Left hindlimb (tissue), 1 donor: ENCODE results near the gene NOMO2.
"Not testable (repeated sequence)": the region's sequence is repeated elsewhere in the genome, so short reads cannot be mapped to it uniquely, and the experiment has no call there.

Experiments used
- DNase-seq: peaks from one replicate; pipeline ENCODE4 v3.0.0-alpha.2; 2018

NOMO2 gene

DNA sequence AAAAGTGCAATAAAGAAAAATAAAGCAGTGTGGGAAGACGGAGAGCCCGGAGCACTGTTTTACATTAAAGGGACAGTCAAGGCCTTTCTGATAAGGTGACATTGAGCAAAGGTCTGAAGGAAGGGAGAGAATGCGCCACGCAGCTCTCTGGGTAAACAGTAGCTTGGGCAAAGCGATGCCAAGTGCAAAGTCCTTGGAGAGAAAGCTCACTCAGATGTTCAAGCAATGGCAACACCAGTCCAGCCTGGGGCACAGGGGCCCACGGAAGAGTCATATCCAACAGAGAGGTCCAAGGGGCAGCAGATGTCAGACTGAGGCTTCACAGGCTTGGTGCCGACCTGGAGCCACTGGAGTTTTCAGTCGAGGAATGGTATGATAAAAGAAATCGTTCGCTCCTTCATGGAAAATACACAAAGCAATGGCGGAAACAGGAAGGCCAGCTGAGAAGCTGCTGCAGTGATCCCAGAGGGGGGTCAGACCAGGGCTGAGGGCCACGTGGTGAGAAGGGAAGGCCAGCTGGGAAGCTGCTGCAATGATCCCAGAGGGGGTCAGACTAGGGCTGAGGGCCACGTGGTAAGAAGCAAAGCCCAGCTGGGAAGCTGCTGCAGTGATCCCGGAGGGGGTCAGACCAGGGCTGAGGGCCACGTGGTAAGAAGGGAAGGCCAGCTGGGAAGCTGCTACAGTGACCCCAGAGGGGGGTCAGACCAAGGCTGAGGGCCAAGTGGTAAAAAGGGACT lies 40.3 kb downstream of the NOMO2 start:
- DNase-seq: not testable (repeated sequence)

DNA sequence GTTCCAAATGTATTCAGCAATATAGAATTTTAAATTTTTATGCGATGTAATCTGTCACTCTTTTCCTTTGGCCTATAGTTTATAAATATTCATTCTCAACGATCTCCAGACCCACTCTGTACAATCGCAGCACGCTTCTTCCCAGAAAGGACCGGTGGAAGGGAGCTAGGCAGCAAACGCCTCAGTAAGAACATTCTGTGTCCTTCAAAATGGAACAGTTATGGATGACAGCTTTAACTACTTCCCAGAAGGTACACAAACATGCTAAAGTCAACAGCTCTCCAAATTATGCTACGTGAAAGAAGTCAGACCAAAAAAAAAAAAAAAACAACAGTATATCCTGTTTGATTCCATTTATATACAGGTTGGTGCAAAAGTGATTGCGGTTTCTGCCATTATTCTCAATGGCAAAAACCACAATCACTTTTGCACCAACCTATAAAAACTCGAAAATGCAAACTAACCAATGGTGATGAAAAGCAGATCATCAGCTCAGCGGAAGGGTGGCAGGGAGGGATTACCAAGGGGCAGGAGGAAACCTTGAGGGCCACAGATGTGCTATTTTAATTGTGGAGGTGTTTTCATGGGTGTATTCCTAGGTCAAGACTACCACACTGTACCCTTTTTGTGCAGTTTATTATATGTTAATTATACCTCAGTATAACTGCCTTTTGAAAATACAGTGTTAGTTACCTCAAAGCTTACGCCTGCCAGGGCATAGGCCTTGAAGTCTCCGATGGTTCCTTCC lies 43.2 kb downstream of the NOMO2 start:
- DNase-seq: not testable (repeated sequence)

DNA sequence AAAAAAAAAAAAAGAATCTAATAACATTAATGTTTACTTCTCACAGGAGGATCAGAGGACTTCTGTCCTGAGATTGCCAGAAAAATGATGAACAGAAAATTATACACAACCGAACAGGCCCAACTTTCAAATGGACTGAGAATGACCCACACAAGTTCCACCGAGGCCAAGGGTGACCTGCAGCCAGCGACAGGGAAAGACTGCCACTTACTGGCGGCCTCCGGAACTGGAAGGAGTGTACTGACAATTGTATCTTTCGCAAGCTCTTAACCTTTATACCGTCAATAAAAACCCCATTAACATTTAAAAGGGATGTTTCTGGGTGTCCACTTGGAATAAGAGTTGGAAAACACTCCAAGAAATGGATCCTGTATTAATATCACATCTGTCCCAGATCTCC lies 63.5 kb downstream of the NOMO2 start:
- not testable (repeated sequence) for DNase-seq

DNA sequence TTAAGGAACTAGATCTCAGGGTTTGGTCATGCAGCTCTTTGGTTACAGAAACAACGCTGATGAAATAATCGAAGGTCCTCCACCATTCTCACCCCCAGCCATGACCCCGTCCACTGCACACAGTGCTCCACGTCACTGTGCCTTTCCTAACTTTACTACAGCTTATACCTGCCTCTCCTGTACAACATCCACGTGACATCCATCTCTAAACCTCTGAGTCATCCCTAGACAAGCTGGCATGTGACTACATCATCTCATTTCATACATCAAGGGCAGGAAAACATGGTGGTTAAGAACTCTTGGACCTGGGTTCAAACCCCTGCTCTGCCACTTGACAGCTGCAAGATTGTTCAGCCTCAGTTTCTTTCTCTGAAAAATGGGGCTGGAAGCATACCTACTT lies 64.9 kb downstream of the NOMO2 start:
- DNase-seq: not testable (repeated sequence)

DNA sequence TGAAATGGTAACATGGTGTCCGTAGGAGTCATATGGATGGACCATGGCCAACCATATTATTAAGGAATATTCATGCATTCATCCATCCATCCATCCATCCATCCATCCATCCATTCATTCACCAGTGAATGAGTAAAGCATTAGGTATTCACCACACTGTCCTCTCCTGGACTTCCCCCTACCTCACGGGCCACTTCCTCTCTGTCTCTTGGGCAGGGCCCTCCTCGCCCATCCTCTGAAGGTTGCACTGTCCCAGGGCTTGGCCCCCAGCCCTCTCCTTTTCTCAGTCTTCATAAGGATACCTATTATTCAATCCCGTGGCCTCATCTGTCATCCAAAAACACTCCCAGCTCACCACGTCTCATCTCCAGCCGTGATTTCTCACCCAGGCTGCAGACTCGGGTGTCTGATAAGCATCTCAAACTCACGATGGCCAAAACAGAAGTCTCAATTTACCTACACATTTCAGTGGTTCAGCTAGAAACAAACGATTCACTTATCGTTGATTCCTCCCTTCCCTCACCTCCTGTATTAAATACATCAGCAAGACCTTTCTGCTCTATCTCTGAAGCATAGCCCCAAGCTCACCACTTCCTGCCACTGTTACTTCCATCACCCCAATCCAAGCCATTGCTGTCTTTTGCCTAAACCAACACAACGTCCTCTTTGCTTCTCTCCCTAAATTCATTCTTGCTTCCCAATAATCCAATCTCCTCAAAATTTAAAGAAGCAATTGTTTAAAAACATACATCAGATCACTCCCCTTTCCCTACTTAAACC lies 69.6 kb downstream of the NOMO2 start:
- DNase-seq: not testable (repeated sequence)

DNA sequence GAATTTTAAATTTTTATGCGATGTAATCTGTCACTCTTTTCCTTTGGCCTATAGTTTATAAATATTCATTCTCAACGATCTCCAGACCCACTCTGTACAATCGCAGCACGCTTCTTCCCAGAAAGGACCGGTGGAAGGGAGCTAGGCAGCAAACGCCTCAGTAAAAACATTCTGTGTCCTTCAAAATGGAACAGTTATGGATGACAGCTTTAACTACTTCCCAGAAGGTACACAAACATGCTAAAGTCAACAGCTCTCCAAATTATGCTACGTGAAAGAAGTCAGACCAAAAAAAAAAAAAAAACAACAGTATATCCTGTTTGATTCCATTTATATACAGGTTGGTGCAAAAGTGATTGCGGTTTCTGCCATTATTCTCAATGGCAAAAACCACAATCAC lies 125.9 kb downstream of the NOMO2 start:
- not testable (repeated sequence) for DNase-seq

DNA sequence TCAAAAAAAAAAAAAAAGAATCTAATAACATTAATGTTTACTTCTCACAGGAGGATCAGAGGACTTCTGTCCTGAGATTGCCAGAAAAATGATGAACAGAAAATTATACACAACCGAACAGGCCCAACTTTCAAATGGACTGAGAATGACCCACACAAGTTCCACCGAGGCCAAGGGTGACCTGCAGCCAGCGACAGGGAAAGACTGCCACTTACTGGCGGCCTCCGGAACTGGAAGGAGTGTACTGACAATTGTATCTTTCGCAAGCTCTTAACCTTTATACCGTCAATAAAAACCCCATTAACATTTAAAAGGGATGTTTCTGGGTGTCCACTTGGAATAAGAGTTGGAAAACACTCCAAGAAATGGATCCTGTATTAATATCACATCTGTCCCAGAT lies 146.1 kb downstream of the NOMO2 start:
- not testable (repeated sequence) for DNase-seq

DNA sequence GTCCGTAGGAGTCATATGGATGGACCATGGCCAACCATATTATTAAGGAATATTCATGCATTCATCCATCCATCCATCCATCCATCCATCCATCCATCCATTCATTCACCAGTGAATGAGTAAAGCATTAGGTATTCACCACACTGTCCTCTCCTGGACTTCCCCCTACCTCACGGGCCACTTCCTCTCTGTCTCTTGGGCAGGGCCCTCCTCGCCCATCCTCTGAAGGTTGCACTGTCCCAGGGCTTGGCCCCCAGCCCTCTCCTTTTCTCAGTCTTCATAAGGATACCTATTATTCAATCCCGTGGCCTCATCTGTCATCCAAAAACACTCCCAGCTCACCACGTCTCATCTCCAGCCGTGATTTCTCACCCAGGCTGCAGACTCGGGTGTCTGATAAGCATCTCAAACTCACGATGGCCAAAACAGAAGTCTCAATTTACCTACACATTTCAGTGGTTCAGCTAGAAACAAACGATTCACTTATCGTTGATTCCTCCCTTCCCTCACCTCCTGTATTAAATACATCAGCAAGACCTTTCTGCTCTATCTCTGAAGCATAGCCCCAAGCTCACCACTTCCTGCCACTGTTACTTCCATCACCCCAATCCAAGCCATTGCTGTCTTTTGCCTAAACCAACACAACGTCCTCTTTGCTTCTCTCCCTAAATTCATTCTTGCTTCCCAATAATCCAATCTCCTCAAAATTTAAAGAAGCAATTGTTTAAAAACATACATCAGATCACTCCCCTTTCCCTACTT lies 152.2 kb downstream of the NOMO2 start:
- DNase-seq: not testable (repeated sequence)

DNA sequence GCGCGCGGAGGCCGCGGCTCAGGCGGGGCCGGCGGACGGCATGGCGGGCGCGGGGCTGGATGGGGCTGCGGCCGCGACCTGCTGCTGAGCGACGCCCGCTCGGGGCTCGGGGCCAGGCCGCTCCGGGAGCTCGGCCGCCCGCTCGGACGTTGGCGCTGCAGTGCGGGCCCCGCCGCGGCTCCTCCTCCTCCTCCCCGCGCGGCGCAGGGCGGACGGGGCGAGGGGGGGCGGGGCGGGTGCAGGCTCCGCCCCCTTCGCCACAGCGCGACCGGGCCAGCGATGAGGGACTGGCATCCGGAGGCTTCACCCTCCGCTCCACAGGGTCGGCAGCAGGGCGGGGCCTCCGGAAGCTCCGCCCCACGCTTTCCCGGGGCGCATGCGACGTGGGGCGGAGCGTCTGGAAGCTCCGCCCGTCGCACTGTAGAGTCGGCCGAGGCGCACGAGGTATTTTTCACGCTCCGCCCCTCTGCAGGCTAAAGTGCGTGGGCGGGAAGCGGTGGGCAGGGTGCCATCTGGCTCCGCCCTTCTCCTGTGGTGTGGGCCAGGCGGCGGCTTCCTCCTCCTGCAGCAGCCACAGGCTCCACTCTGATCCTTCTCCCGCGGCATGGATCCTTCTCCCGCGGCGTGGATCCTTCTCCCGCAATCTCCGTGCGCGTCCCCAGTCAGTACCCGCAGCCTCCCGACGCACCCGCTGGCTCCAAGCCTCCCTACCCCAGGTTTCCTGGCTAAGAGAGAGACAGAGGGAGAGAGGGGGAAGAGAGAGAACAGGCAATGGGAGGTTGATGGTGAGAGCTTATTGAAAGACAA lies 159.8 kb downstream of the NOMO2 start:
- DNase-seq: not testable (repeated sequence)

DNA sequence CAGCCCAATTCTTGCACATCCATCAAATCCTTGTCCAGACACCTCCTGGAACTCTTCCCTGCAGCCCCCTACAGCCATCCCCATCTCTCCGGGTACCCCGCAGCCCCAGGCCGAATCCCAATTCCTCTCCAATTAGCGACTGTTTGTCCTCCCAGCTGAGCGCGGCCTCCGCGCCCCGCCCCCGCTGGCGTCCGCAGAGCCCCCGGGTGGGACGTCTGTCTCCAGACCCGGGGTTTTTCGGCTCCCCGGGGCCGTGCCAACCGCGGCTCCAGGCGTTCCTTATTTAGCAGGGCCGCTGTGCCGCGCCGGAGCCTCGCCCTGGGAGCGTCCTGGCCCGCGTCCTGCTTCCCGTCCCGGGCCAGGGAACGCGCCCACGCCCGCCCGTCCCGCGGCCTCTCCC lies 160.7 kb downstream of the NOMO2 start:
- not testable (repeated sequence) for DNase-seq

DNA sequence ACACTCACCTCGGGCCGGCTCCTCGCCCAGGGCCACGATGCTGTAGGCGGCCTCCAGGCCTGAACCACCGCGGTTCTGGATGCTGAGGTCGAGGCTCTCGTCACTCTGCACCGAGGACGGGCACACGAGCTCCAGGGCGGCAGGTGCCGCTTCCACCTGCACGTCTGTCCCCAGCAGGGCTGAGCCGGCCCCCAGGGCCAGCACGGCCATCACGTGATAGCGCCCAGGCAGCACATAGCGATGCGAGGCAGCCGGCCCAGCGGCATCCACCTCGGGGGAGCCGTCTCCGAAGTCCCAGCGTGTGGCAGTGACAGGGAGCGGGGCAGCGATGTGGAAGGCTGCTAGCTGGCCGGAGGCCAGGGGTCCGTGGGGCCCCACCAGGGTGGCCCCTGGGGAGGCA lies 167.5 kb downstream of the NOMO2 start:
- DNase-seq: not testable (repeated sequence)

DNA sequence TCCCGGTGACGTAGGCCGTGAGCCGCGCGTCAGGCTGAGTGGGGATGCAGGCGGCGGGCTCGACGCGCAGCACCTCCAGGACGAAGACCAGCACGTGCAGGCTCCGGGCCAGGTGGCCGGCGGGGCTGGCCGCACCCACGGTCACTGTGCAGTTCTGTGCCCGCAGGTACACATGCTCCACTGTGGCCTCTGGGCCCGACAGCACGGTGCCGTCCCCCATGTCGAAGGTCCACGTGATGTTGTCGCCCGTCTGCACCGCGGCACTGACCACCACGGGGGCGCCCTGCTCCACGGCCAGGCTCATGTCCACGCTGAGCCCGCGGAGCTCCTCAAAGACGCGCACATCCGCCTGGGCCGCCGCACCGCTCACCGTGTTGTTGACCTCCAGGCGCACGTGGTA lies 174.1 kb downstream of the NOMO2 start:
- DNase-seq: not testable (repeated sequence)

DNA sequence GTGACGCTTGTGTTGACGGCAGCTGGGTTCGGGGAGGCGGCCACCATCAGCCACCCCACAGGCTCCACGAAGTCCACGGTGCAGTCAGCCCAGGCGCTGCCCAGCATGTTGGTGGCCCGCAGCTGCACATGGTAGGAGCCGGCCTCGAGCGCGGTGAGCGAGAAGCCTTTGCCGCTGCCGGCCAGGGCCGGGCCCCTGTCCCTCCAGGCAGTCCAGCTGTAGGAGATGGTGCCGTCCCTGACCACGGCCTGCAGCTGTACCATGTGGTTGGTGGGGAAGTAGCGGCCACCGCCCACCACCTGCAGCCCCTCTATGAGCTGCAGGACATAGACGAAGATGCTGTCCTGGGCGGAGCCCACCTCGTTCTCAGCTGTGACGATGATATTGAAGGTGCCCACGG lies 175.4 kb downstream of the NOMO2 start:
- DNase-seq: not testable (repeated sequence)

DNA sequence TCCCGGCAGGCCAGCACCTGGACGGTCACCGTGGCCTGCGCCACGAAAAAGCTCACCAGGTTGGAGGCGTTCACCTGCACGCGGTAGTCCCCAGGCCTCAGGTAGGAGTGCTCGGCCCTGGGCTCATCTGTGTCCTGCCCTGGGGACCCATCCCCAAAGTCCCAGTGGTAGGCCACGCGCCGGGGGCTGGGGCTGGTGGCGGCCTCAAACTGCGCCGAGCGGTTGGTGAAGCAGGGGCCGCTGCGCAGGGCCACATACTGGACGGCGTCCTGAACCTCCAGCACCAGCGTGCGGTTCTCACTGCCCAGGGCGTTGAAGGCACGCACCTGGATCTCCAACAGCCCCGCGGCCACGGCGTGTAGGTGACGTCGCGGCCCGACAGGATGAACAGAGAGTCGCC lies 176.6 kb downstream of the NOMO2 start:
- not testable (repeated sequence) for DNase-seq

DNA sequence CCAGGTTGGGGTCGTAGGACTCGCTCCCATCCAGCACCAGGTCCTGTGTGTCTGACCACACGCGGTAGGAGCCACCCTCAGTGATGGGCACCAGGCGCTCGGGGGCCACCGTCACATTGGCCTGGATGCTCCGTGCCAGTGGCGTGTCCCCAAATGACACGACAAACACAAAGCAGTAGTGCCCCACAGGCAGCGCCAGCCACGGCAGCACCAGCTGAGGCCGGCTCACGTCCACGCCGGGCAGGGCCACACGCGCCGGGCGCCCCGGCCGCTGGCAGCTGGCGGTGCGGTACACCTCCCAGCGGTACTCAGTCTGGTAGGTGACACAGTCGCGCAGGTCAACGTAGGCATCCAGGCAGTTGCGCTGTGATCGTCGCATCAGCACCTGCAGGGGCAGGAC lies 177.0 kb downstream of the NOMO2 start:
- DNase-seq: not testable (repeated sequence)

DNA sequence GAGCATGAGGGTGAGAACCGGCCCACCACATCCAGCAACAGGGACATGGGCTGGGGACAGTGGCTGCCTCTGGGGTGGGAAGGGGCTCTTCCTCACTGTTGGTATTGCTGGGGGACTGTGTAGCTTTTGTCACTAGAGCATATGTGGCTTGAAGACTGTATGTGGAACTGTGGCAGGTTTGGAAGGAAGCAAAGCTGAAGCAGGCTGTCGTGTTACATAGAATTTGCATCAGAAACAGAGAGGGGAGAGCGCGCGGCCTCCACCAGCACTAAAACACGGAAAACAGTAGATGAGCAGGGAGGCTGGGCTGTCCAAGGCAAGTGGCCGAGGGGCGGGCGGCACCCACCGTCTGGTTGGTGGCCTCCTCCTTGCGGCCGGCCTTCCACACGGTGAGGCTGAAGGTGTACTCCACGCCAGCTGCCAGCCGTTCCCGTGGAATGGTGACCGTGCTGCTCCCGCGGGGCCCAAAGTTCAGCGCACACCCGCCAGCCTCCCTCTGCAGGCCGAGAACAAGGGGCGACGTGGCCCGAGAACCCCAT lies 177.7 kb downstream of the NOMO2 start:
- not testable (repeated sequence) for DNase-seq

DNA sequence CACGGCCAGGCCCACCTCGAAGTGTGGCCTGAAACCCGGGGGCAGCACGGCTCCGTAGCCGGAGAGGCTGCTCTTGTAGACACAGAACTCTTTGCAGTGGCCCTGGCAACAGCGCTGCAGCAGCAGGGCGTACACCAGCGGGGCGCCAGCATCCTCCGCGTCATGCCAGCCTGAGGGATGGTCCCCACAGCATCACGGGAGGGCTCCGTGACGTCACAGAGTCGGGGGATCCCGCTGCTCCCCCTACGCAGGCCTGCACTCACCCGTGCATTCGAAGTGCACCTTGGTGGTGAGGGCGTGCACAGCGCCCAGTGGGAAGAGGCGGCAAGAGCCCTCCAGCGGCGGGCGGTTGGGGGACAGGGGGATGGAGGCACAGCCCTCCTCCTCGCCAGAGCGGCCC lies 179.2 kb downstream of the NOMO2 start:
- not testable (repeated sequence) for DNase-seq
